Measurements from ENCODE around the gene PAX8.
"Not testable (repeated sequence)": the region's sequence is repeated elsewhere in the genome, so short reads cannot be mapped to it uniquely, and the experiment has no call there.

GRCh38 chr2:113320106-113320505, 41.4 kb upstream of the PAX8 start:
- TF ChIP-seq, protein P1, sequence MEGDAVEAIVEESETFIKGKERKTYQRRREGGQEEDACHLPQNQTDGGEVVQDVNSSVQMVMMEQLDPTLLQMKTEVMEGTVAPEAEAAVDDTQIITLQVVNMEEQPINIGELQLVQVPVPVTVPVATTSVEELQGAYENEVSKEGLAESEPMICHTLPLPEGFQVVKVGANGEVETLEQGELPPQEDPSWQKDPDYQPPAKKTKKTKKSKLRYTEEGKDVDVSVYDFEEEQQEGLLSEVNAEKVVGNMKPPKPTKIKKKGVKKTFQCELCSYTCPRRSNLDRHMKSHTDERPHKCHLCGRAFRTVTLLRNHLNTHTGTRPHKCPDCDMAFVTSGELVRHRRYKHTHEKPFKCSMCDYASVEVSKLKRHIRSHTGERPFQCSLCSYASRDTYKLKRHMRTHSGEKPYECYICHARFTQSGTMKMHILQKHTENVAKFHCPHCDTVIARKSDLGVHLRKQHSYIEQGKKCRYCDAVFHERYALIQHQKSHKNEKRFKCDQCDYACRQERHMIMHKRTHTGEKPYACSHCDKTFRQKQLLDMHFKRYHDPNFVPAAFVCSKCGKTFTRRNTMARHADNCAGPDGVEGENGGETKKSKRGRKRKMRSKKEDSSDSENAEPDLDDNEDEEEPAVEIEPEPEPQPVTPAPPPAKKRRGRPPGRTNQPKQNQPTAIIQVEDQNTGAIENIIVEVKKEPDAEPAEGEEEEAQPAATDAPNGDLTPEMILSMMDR (IDR thresholded peaks at IDR 0.05) = not testable (repeated sequence)
- not testable (repeated sequence) for TF ChIP-seq POLR2A, EP300, POLR2AphosphoS5 (IDR thresholded peaks at IDR 0.05)
